ENCODE data around the gene ATXN7. TPM values are rescaled to one million over a fixed set of nuclear protein-coding genes. Genes with fewer than 3 reads are reported as not detected.

ATXN7 gene
- total RNA-seq, 2 experiments from 2014 or later: 289 to 304 TPM

DNA sequence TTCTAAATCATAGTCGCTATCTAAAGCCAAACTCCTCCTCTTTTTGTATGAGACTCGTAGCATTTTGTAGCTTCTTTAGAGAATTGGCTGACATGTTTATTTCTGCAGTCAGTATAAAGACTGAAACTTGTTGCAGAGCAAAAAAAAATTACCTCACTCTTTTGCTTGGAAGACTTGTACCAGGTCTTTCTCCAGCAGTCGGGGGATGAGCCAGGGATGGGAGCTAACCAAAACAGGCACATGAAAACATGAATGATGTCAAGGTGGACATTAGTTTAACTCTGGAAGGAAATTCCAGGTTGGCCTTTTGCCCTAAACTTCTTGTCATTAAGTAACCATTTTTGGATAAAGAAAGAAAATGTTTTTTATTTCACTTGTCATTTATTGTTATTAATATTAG, 95.5 kb downstream of the ATXN7 start:
- no peaks in the 10 kb centered on the region for H3K27me3 ChIP-seq (ENCODE audit: control insufficient read depth in 1 of 2, insufficient read depth in 2 of 2, low read length in 2 of 2)
- H3K4me3 ChIP-seq (ENCODE audit: low read length): no peak overlapping the region
- ChIA-PET CTCF (interaction anchor here (0.8 to 13.2 kb wide), 3 partner anchors 13 to 34 kb away, joined by 3 to 168 read pairs (median 14); no protein-coding TSS in a partner anchor), POLR2A (interaction anchor here (1.4 to 2.9 kb wide), 2 partner anchors 9 to 33 kb away, joined by 3 to 13 read pairs; no protein-coding TSS in a partner anchor)
- H3K27ac ChIP-seq (ENCODE audit: low read depth in 1 of 2, low read length in 2 of 2): no peak overlapping the region
- Mint-ChIP-seq H3K4me3 (no peak overlapping the region), H3K36me3 (ENCODE audit: low read depth) (peaks cover 17% of the 10 kb centered on the region), H3K27me3 (no peaks in the 10 kb centered on the region), H3K4me1 (ENCODE audit: low read depth) (peaks cover 44% of the 10 kb centered on the region), H3K9me3 (no peaks in the 10 kb centered on the region), H3K27ac (peak overlapping the region; percentile 21)
- ATAC-seq (ENCODE audit: poor library complexity) (no peak), DNase-seq (no peak)
- no peaks in the 10 kb centered on the region for H3K9me3 ChIP-seq (ENCODE audit: control insufficient read depth in 1 of 2, insufficient read depth in 1 of 2, low read length in 2 of 2)
- intact Hi-C loops (cut with DNase I, micrococcal nuclease): no loop called here
- TF ChIP-seq, protein P1, sequence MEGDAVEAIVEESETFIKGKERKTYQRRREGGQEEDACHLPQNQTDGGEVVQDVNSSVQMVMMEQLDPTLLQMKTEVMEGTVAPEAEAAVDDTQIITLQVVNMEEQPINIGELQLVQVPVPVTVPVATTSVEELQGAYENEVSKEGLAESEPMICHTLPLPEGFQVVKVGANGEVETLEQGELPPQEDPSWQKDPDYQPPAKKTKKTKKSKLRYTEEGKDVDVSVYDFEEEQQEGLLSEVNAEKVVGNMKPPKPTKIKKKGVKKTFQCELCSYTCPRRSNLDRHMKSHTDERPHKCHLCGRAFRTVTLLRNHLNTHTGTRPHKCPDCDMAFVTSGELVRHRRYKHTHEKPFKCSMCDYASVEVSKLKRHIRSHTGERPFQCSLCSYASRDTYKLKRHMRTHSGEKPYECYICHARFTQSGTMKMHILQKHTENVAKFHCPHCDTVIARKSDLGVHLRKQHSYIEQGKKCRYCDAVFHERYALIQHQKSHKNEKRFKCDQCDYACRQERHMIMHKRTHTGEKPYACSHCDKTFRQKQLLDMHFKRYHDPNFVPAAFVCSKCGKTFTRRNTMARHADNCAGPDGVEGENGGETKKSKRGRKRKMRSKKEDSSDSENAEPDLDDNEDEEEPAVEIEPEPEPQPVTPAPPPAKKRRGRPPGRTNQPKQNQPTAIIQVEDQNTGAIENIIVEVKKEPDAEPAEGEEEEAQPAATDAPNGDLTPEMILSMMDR (IDR thresholded peaks at IDR 0.05): no peak
- peaks cover 14% of the 10 kb centered on the region for H3K36me3 ChIP-seq (ENCODE audit: insufficient read depth, low read length)
- H3K4me1 ChIP-seq (ENCODE audit: insufficient read depth, low read length): peaks cover 9% of the 10 kb centered on the region

DNA sequence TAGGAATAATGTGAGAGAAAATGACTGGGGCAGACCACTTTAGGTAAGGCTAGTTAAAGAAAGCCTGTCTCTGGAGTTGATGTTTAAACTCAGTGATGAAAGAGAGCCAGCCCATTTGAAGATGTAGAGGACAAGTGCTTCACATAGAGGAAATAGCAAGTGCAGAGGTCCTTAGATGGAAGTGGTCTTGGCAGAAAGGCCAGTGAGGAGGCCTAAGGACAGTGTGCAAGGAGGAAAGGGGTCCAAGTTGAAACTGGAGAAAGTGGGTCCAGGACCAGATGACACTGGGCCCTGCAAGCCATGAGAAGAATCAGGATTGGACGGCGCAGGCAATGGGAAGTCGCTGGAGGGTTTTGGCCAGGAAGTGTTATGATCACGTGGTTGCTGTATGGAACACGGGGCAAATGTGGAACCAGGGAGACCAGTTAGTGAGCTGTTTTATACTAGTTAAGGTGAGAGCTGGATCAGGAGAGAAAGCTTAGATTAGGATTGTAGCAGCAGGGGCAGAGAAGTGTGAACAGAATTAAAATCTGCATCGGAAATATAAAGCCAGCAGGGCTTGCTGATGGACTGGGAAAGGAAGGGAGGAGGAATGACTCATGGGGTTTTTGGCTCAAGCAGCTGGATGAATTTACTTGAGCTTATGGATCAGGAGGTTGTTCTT, 96.5 kb downstream of the ATXN7 start:
- no peaks in the 10 kb centered on the region for H3K9me3 ChIP-seq (ENCODE audit: control insufficient read depth in 1 of 2, insufficient read depth in 1 of 2, low read length in 2 of 2)

DNA sequence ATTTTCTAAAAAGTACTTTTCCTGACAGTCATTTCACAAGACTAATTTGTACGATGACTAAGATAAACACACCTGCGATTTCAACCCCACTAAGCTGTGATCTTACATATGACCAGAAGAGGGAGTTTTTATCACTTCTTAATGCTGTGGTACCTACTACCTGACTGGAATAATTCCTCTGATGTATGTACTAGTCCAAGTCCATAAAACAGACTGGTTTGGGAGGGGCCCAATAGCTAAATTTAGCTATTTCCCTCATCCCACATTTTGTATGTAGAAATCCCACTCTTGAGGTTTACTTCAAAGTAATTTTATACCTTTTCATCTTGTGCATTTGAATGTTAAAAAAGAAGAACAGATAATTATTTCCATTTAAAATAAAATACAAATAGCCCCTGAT, 98.2 kb downstream of the ATXN7 start:
- Histone ChIP-seq H3K9me3 (ENCODE audit: control insufficient read depth in 1 of 2, insufficient read depth in 1 of 2, low read length in 2 of 2) (no peaks in the 10 kb centered on the region), H3K4me3 (ENCODE audit: low read length) (no peak overlapping the region), H3K27me3 (ENCODE audit: control insufficient read depth in 1 of 2, insufficient read depth in 2 of 2, low read length in 2 of 2) (no peaks in the 10 kb centered on the region), H3K27ac (ENCODE audit: low read depth in 1 of 2, low read length in 2 of 2) (no peak overlapping the region), H3K36me3 (ENCODE audit: insufficient read depth, low read length) (peaks cover 4% of the 10 kb centered on the region), H3K4me1 (ENCODE audit: insufficient read depth, low read length) (peaks cover 14% of the 10 kb centered on the region)
- Mint-ChIP-seq H3K4me1 (ENCODE audit: low read depth) (peaks cover 47% of the 10 kb centered on the region), H3K36me3 (ENCODE audit: low read depth) (peaks cover 2% of the 10 kb centered on the region), H3K27ac (peak overlapping the region; percentile 63), H3K27me3 (no peaks in the 10 kb centered on the region), H3K4me3 (no peak overlapping the region), H3K9me3 (no peaks in the 10 kb centered on the region)
- intact Hi-C loops (cut with DNase I, micrococcal nuclease): loop anchor here (1.0 to 2.0 kb wide), 3 partner anchors 17 to 61 kb away; partner anchors contain the start of gene PSMD6 (in 1 of the 2)
- ATAC-seq (ENCODE audit: poor library complexity): peak; percentile 99
- ChIA-PET POLR2A (interaction anchor here (0.7 to 11.2 kb wide), 8 partner anchors 18 to 112 kb away, joined by 3 to 270 read pairs (median 6); partner anchors contain the start of gene PSMD6), CTCF (interaction anchor here (0.7 to 13.2 kb wide), 17 partner anchors 10 to 62 kb away, joined by 3 to 168 read pairs (median 5); no protein-coding TSS in a partner anchor)
- peak in 4 of 14 experiments; percentile 26 to 78 (median 77) for DNase-seq
- TF ChIP-seq, protein P1 (IDR thresholded peaks at IDR 0.05): peak; percentile 93

More for the DNA sequence above, 96.5 kb downstream of the ATXN7 start:
- H3K4me3 Mint-ChIP-seq: no peak overlapping the region
- H3K27me3 Mint-ChIP-seq: no peaks in the 10 kb centered on the region
- peaks cover 8% of the 10 kb centered on the region for H3K36me3 Mint-ChIP-seq (ENCODE audit: low read depth)
- POLR2A ChIA-PET: interaction anchor here (2.8 to 11.2 kb wide), 3 partner anchors 8 to 33 kb away, joined by 13 to 270 read pairs (median 14); no protein-coding TSS in a partner anchor
- Histone ChIP-seq H3K36me3 (ENCODE audit: insufficient read depth, low read length) (peaks cover 15% of the 10 kb centered on the region), H3K27ac (ENCODE audit: low read depth in 1 of 2, low read length in 2 of 2) (no peak overlapping the region), H3K4me1 (ENCODE audit: insufficient read depth, low read length) (peaks cover 10% of the 10 kb centered on the region), H3K27me3 (ENCODE audit: control insufficient read depth in 1 of 2, insufficient read depth in 2 of 2, low read length in 2 of 2) (no peaks in the 10 kb centered on the region), H3K4me3 (ENCODE audit: low read length) (no peak overlapping the region)
- no peaks in the 10 kb centered on the region for H3K9me3 Mint-ChIP-seq
- intact Hi-C loops (cut with DNase I, micrococcal nuclease): loop anchor here in 1 of 2 experiments (2.0 kb wide), 1 partner anchor 19 kb away; no protein-coding TSS in a partner anchor
- TF ChIP-seq, protein P1 (IDR thresholded peaks at IDR 0.05): no peak
- peaks cover 40% of the 10 kb centered on the region for H3K4me1 Mint-ChIP-seq (ENCODE audit: low read depth)
- no peak for ATAC-seq (ENCODE audit: poor library complexity)
- peak in 2 of 14 experiments; percentile 32 to 33 for DNase-seq
- CTCF ChIA-PET: interaction anchor here (3.7 to 13.2 kb wide), 2 partner anchors 20 to 33 kb away, joined by 40 to 168 read pairs; no protein-coding TSS in a partner anchor
- H3K27ac Mint-ChIP-seq: peak overlapping the region; percentile 12

Data from CD4-positive, alpha-beta T cell (primary cell).